Neural crest cell (in vitro differentiated cells): ENCODE measurements around the gene F11R. TPM values are rescaled to one million over a fixed set of nuclear protein-coding genes. Genes with fewer than 3 reads are reported as not detected.

Source experiments
- DNase-seq: peaks from one replicate; pipeline ENCODE4 v3.0.0; 2021; ENCODE audit warnings: low read depth, mixed read lengths, low spot score
- H3K27ac Mint-ChIP-seq: one replicate; pipeline ENCODE4 v1.8.0; 2021; ENCODE audit warnings: mild to moderate bottlenecking, mixed read lengths; ENCODE audit not compliant: unreplicated experiment
- H3K27me3 Mint-ChIP-seq: 2 replicates; pipeline ENCODE4 v1.8.0; 2021; ENCODE audit warnings: low read depth, mild to moderate bottlenecking, mixed read lengths
- H3K36me3 Mint-ChIP-seq: 2 replicates; pipeline ENCODE4 v1.8.0; 2021; ENCODE audit warnings: low read depth, mild to moderate bottlenecking, mixed read lengths
- H3K4me1 Mint-ChIP-seq: 2 replicates; pipeline ENCODE4 v1.8.0; 2021; ENCODE audit warnings: mixed read lengths
- H3K4me3 Mint-ChIP-seq: one replicate; pipeline ENCODE4 v1.8.0; 2021; ENCODE audit warnings: mild to moderate bottlenecking, mixed read lengths
- H3K9me3 Mint-ChIP-seq: 2 replicates; pipeline ENCODE4 v1.8.0; 2021; ENCODE audit warnings: mixed read lengths
- total RNA-seq: library from RNA; stranded (reverse); gene quantifications from 2 replicates; pipeline ENCODE4 v1.2.1, GENCODE V29; 2021
- TF ChIP-seq, protein P1 (sequence below): fragments of 200-600 bp; sonication (generic); conservative IDR thresholded peaks from 2 replicates; pipeline ENCODE4 v1.5.0; 2021; ENCODE audit warnings: antibody characterized with exemption, mild to moderate bottlenecking

F11R gene
- total RNA-seq, 1 donor from 2014 or later, result 3.5 TPM

DNA sequence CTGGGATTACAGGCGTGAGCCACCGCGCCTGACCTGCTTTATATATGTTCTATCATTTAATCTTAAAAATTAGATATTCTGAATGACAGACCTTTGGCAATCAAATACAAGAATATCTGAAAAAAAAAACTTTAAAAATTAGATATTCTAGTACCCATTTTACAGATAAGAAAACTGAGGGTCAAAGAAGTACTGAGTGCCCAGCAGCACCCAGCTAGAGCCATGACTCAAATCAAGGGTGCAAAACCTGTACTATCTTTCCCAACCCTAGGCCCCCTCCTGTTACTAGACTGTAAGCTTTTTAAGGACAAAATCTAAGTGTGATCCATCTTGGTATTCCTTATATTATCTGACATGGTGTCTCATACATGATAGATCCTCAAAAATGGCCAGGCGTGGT, 40.5 kb upstream of the F11R start:
- Mint-ChIP-seq H3K9me3 (no peaks in the 10 kb centered on the region), H3K36me3 (no peaks in the 10 kb centered on the region), H3K4me3 (no peak overlapping the region), H3K27me3 (peaks cover 24% of the 10 kb centered on the region), H3K27ac (no peak overlapping the region), H3K4me1 (no peaks in the 10 kb centered on the region)
- no peak for DNase-seq
- TF ChIP-seq, protein P1, sequence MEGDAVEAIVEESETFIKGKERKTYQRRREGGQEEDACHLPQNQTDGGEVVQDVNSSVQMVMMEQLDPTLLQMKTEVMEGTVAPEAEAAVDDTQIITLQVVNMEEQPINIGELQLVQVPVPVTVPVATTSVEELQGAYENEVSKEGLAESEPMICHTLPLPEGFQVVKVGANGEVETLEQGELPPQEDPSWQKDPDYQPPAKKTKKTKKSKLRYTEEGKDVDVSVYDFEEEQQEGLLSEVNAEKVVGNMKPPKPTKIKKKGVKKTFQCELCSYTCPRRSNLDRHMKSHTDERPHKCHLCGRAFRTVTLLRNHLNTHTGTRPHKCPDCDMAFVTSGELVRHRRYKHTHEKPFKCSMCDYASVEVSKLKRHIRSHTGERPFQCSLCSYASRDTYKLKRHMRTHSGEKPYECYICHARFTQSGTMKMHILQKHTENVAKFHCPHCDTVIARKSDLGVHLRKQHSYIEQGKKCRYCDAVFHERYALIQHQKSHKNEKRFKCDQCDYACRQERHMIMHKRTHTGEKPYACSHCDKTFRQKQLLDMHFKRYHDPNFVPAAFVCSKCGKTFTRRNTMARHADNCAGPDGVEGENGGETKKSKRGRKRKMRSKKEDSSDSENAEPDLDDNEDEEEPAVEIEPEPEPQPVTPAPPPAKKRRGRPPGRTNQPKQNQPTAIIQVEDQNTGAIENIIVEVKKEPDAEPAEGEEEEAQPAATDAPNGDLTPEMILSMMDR, result no peak

DNA sequence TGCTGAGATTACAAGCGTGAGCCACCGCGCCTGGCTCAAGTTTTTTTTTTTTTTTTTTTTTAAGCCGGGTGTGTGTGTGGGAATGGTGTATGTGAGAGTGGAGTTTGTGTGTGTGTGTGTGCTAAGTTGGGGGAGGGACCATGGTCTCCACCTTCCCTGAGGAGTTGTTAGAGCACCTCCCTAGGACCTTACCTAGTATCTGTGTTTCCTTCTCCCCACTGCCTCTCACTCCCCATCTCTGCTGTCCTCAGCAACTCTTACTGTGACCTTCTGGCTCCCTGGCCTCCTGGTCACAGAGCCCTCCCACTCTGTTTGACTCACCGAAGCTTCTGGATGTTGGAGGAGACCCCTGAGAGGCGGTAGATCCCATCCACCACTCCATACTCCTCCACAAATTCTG, 38.3 kb upstream of the F11R start:
- TF ChIP-seq, protein P1, result no peak
- Mint-ChIP-seq H3K27me3 (peaks cover 20% of the 10 kb centered on the region), H3K9me3 (no peaks in the 10 kb centered on the region), H3K4me1 (no peaks in the 10 kb centered on the region), H3K27ac (no peak overlapping the region), H3K36me3 (no peaks in the 10 kb centered on the region), H3K4me3 (no peak overlapping the region)
- DNase-seq, result no peak

DNA sequence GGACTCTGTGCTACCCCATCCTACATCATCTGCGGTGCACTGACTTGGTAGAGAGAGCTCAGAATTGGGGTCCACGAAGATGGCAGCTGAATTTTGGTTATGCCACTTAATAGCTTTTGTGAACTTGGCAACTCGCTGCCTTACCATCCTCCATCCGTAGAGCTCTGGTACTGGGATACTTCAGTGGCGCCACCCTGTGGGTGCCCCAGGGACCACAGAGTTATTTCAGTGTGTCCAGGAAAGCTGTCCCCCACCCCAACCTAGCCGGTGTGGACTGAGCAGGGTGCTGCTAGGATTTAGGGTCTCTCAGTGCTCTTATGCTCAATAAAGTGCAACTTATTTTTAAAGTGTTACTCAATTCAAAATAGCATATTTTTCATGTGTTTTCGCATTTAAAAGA, 33.9 kb upstream of the F11R start:
- Mint-ChIP-seq H3K36me3 (no peaks in the 10 kb centered on the region), H3K9me3 (peaks cover 2% of the 10 kb centered on the region), H3K27ac (no peak overlapping the region), H3K4me3 (no peak overlapping the region), H3K27me3 (peaks cover 5% of the 10 kb centered on the region), H3K4me1 (no peaks in the 10 kb centered on the region)
- no peak for DNase-seq
- TF ChIP-seq, protein P1, result peak; percentile 27

DNA sequence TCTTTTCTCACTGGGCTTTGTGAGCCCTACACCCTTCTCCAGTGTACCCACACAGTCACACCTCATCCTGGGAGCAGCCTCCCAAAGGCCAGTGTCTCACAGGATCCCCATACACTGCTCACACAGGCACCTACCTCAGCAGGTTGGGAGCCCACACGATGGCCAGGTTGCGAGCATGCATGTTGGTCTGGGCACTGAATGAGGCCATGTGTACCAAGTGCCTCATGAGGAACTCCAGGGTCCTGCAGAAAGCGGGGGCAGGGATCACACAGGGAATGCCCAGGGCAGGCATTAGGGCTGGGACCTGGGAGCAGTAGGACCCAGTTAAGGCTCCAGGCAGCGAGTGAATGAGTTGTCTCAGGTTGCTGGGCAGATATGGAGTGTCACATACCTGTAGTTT, 33.3 kb upstream of the F11R start:
- H3K4me3 Mint-ChIP-seq, result no peak overlapping the region

DNA sequence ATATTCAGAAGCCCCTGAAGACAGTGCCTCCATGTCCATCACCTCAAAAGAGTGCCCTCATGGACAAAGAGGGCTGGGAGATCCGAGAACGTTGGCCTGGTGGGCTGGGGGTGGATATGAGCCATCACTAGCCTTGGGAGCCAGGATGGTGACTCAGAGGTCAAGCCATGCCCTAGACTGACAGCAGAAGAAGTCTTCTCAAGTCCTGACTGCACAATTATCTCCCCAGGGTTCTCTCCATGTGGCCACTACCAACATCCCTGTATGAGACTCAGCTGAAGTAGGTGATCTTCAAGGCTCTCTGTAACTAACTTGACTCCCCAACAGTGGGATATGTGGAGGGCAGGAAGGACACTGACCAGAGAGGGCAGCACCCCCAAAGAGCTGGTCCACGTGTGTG, 31.9 kb upstream of the F11R start:
- Mint-ChIP-seq H3K4me1 (no peaks in the 10 kb centered on the region), H3K9me3 (peaks cover 9% of the 10 kb centered on the region), H3K36me3 (peaks cover 8% of the 10 kb centered on the region), H3K27ac (no peak overlapping the region), H3K4me3 (no peak overlapping the region), H3K27me3 (peaks cover 12% of the 10 kb centered on the region)
- TF ChIP-seq, protein P1, result no peak
- DNase-seq, result no peak

More for the DNA sequence above, 33.3 kb upstream of the F11R start:
- Mint-ChIP-seq H3K27ac (peak overlapping the region; percentile 22), H3K36me3 (no peaks in the 10 kb centered on the region), H3K27me3 (peaks cover 5% of the 10 kb centered on the region), H3K4me1 (no peaks in the 10 kb centered on the region), H3K9me3 (peaks cover 2% of the 10 kb centered on the region)
- no peak for DNase-seq
- TF ChIP-seq, protein P1, result no peak

DNA sequence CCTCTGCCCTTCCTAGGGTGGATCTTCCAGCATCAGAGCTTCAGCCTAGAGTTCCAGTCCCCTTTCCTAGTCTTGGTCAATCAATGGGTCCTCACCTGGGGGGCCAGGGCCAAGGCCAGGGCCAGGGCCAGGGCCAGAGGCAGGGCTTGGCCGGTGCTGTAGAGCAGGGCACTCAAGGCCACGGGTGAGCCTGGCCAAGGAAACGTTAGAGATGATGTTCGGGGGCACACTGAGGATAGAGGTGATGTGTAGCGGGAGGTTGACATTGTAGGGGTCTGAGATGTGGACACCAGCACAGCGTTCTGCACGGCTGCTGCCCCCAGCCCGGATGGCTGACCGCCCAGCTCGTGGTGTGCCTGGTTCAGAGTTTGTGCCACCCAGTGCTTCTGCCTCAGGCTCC, 30.3 kb upstream of the F11R start:
- H3K4me3 Mint-ChIP-seq, result peak overlapping the region; percentile 29

More for the DNA sequence above, 30.3 kb upstream of the F11R start:
- Mint-ChIP-seq H3K36me3 (peaks cover 23% of the 10 kb centered on the region), H3K4me1 (peaks cover 4% of the 10 kb centered on the region), H3K27ac (no peak overlapping the region), H3K27me3 (peaks cover 20% of the 10 kb centered on the region), H3K9me3 (peaks cover 16% of the 10 kb centered on the region)
- TF ChIP-seq, protein P1, result no peak
- no peak for DNase-seq
